Measurements from ENCODE around the gene NR2F1-AS1. TPM values are rescaled to one million over a fixed set of nuclear protein-coding genes. Genes with fewer than 3 reads are reported as not detected.

Gene NR2F1-AS1
- total RNA-seq, 1 donor from 2014 or later = 9.5 TPM

- H3K27me3 ChIP-seq (ENCODE audit: control insufficient read depth, insufficient read depth, low read length) = peaks cover 15% of the 10 kb centered on the region
- H3K4me3 ChIP-seq (ENCODE audit: low read depth, low read length) = no peak overlapping the region
- no peak for DNase-seq (ENCODE audit: low read depth)
Measured at GRCh38 chr5:93601071-93601801, 20.2 kb upstream of the NR2F1-AS1 start.

GRCh38 chr5:93600409-93601070 lies 19.5 kb upstream of the NR2F1-AS1 start:
- DNase-seq (ENCODE audit: low read depth) = no peak
- Histone ChIP-seq H3K4me3 (ENCODE audit: low read depth, low read length) (no peak overlapping the region), H3K36me3 (ENCODE audit: control insufficient read depth, insufficient read depth, low read length) (no peaks in the 10 kb centered on the region), H3K27me3 (ENCODE audit: control insufficient read depth, insufficient read depth, low read length) (peaks cover 14% of the 10 kb centered on the region)
- TF ChIP-seq CTCF (IDR thresholded peaks at IDR 0.05; ENCODE audit: insufficient read depth, low read length, poor library complexity, severe bottlenecking) = no peak

More at GRCh38 chr5:93601071-93601801, 20.2 kb upstream of the NR2F1-AS1 start:
- H3K36me3 ChIP-seq (ENCODE audit: control insufficient read depth, insufficient read depth, low read length) = no peaks in the 10 kb centered on the region
- TF ChIP-seq CTCF (IDR thresholded peaks at IDR 0.05; ENCODE audit: insufficient read depth, low read length, poor library complexity, severe bottlenecking) = no peak

- H3K36me3 ChIP-seq (ENCODE audit: control insufficient read depth, insufficient read depth, low read length) = peaks cover 2% of the 10 kb centered on the region
- H3K27me3 ChIP-seq (ENCODE audit: control insufficient read depth, insufficient read depth, low read length) = peaks cover 11% of the 10 kb centered on the region
- no peak overlapping the region for H3K4me3 ChIP-seq (ENCODE audit: low read depth, low read length)
- TF ChIP-seq CTCF (IDR thresholded peaks at IDR 0.05; ENCODE audit: insufficient read depth, low read length, poor library complexity, severe bottlenecking) = no peak
- DNase-seq (ENCODE audit: low read depth) = no peak
Measured at GRCh38 chr5:93599399-93600120, 18.5 kb upstream of the NR2F1-AS1 start.

- no peak overlapping the region for H3K4me3 ChIP-seq (ENCODE audit: low read depth, low read length)
- peaks cover 10% of the 10 kb centered on the region for H3K27me3 ChIP-seq (ENCODE audit: control insufficient read depth, insufficient read depth, low read length)
- no peak for DNase-seq (ENCODE audit: low read depth)
- H3K36me3 ChIP-seq (ENCODE audit: control insufficient read depth, insufficient read depth, low read length) = peaks cover 2% of the 10 kb centered on the region
- TF ChIP-seq CTCF (IDR thresholded peaks at IDR 0.05; ENCODE audit: insufficient read depth, low read length, poor library complexity, severe bottlenecking) = no peak
Measured at GRCh38 chr5:93599001-93599379, 18.0 kb upstream of the NR2F1-AS1 start.

GRCh38 chr5:93598091-93599000 lies 17.3 kb upstream of the NR2F1-AS1 start:
- no peak for TF ChIP-seq CTCF (IDR thresholded peaks at IDR 0.05; ENCODE audit: insufficient read depth, low read length, poor library complexity, severe bottlenecking)
- Histone ChIP-seq H3K4me3 (ENCODE audit: low read depth, low read length) (no peak overlapping the region), H3K36me3 (ENCODE audit: control insufficient read depth, insufficient read depth, low read length) (peaks cover 2% of the 10 kb centered on the region), H3K27me3 (ENCODE audit: control insufficient read depth, insufficient read depth, low read length) (peaks cover 5% of the 10 kb centered on the region)
- DNase-seq (ENCODE audit: low read depth) = no peak

Measured in kidney epithelial cell (primary cell).